HUES48 (cell line): Measurements from ENCODE around the gene PDE4D.
"Not testable (repeated sequence)": the region's sequence is repeated elsewhere in the genome, so short reads cannot be mapped to it uniquely, and the experiment has no call there.

ENCODE experiments used
- H3K27ac ChIP-seq: one replicate; pipeline ENCODE4 v1.7.0; 2013; ENCODE audit warnings: low read depth, low read length, inconsistent platforms
- H3K27me3 ChIP-seq: 2 replicates; pipeline ENCODE4 v1.6.1; 2013; ENCODE audit warnings: mild to moderate bottlenecking, low read length; ENCODE audit not compliant: control insufficient read depth, insufficient read depth
- H3K36me3 ChIP-seq: 2 replicates; pipeline ENCODE4 v1.6.1; 2013; ENCODE audit warnings: low read length; ENCODE audit not compliant: control insufficient read depth, insufficient read depth
- H3K4me1 ChIP-seq: 2 replicates; pipeline ENCODE4 v1.6.1; 2013; ENCODE audit warnings: mild to moderate bottlenecking, low read length; ENCODE audit not compliant: control insufficient read depth, insufficient read depth
- H3K4me3 ChIP-seq: 2 replicates; pipeline ENCODE4 v1.5.1; 2013; ENCODE audit warnings: mild to moderate bottlenecking, low read depth, low read length
- H3K9ac ChIP-seq: 2 replicates; pipeline ENCODE4 v1.6.1; 2013; ENCODE audit warnings: mild to moderate bottlenecking, low read depth, low read length, moderate library complexity
- H3K9me3 ChIP-seq: 2 replicates; pipeline ENCODE4 v1.6.1; 2013; ENCODE audit warnings: low read length; ENCODE audit not compliant: control insufficient read depth, insufficient read depth

The PDE4D gene

DNA sequence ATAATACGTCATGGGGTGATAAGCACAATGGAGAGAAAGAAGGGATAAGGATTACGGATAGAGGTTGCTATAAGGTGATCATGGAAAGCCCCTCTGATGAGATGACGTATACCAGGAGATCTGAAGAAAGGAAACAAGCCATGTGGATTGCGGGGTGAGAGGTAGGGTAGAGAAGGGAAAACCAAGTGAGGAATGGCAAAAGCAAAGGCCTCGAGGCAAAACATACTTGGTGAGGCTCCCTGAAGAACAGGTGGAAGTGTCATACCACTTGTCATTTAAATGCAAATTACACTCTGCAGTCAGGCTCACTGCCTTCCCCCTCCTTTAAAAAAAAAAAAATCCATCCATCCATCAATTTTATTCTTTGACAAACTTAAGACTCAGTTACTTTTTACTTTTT, 889.9 kb downstream of the PDE4D start:
- peak overlapping the region; percentile 2; the same call in 1 of the 2 replicates for H3K4me3 ChIP-seq
- H3K9ac ChIP-seq = no peak overlapping the region
- H3K27me3 ChIP-seq = no peaks in the 10 kb centered on the region
- H3K27ac ChIP-seq = peak overlapping the region; percentile 61
- H3K4me1 ChIP-seq = peaks cover 52% of the 10 kb centered on the region
- no peaks in the 10 kb centered on the region for H3K36me3 ChIP-seq
- H3K9me3 ChIP-seq = no peaks in the 10 kb centered on the region

DNA sequence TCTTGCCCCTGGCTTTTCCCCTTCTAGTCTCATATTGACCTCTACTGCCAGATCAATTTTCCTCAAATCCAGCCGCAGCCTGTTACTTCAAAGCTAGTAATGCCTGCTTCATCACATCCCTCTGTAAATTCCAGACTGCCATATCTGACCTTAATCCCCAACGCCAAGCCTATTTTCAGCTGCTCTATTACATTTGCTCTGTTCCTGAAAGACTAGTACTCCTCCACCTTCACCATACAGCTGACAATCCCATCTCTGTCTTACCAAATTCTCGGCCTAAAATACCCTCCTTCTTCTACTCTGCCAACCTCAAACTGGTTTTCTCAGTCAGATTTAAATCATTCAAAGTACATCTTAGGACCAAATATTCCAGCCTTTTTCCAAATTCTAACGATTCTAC, 890.4 kb downstream of the PDE4D start:
- H3K4me3 ChIP-seq = peak overlapping the region; percentile 2; the same call in 1 of the 2 replicates
- H3K27me3 ChIP-seq = no peaks in the 10 kb centered on the region
- H3K9ac ChIP-seq = no peak overlapping the region
- peak overlapping the region; percentile 61 for H3K27ac ChIP-seq
- no peaks in the 10 kb centered on the region for H3K9me3 ChIP-seq
- H3K4me1 ChIP-seq = peaks cover 57% of the 10 kb centered on the region
- H3K36me3 ChIP-seq = no peaks in the 10 kb centered on the region

DNA sequence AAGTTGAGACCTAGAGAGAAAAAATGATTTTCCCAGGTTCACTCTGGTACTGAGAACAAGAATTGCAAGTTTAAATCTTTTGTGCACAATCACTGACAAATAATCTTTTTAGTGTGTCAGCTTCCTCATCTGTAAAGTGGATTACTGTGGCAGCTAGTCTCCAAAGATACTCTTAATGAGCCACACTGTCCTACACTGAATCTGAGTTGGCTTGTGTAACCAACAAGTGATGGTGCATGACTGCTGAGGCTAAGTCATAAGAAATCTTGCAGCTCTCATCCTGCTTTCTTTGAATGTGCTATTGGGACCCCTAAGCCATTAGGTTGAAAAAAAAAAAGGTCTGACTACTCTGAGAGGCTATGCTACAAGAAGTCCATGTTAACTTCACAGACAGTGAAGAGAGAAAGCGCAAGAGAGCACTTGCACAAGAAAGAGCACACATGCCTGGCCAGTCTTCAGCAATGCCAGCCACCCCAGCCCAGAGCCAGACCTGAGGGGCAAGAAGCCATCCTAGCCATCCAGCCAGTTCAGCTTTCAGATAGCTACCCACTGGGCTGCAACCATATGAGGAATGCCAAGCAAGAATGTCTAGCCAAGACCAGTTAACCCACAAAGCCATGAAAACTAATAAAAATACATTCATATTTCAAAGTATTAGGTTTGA, 891.2 kb downstream of the PDE4D start:
- Histone ChIP-seq H3K9me3 (no peaks in the 10 kb centered on the region), H3K4me3 (no peak overlapping the region), H3K27ac (no peak overlapping the region), H3K36me3 (no peaks in the 10 kb centered on the region), H3K9ac (no peak overlapping the region), H3K27me3 (no peaks in the 10 kb centered on the region), H3K4me1 (peaks cover 58% of the 10 kb centered on the region)

DNA sequence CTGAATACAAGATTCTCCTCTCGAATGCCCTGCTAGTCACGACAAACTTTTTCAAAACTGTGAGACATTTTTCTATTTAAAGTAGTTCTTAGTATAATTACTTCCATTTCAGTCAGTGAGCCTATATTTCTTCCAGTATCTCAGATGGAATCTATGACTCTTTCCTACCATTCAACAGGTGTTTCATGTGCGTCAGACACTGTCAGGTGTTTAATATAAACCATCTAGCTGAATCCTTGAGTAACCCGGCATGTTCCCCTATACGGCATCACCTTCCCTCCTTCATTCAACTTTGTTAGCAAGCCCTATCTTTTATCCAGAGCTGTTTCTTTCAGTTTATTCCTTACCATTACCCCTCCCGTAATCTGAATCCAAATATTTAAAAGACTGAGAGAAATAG, 891.8 kb downstream of the PDE4D start:
- Histone ChIP-seq H3K9ac (no peak overlapping the region), H3K4me1 (peaks cover 57% of the 10 kb centered on the region), H3K27me3 (no peaks in the 10 kb centered on the region), H3K9me3 (no peaks in the 10 kb centered on the region), H3K27ac (no peak overlapping the region), H3K36me3 (no peaks in the 10 kb centered on the region), H3K4me3 (no peak overlapping the region)

DNA sequence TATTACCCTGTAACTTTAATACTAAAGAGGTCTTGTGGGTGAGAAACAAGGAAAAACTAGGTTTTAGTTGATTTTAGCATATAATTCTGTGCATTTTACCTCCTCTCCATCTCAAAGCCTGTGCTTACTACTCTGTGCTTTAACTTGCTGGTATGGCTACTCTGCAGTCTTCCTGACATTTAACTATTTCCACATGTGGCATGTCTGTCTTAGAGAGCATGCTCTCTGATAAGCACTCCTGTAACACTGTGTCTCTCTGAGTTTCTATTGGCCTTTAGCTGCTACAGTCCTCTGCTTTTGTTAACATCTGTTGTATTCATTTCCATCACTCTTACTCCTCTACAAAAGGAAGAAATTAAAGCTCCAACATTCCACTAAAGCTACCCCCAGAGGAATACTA, 892.4 kb downstream of the PDE4D start:
- Histone ChIP-seq H3K4me1 (peaks cover 57% of the 10 kb centered on the region), H3K9ac (no peak overlapping the region), H3K4me3 (no peak overlapping the region), H3K27me3 (no peaks in the 10 kb centered on the region), H3K36me3 (no peaks in the 10 kb centered on the region), H3K27ac (no peak overlapping the region), H3K9me3 (no peaks in the 10 kb centered on the region)

DNA sequence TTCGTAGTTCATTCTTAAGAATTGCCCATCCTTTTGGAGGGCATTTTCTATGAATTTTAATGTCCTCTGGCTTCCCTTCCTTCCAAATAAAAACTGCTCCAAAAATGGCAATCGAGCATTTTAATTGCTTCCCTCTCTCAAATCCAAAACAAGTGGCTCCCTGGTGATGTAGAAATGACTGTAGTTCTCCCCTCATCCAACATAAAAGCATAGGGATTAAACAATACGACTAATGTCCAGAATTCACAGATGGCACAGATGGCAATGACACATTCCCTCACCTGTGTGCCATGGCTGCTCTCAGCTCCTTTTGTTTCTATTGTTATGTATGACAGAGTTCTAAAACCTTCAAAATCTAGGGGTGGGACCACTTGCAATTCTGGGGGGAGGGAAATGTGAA, 893.3 kb downstream of the PDE4D start:
- Histone ChIP-seq H3K27me3 (no peaks in the 10 kb centered on the region), H3K36me3 (no peaks in the 10 kb centered on the region), H3K4me3 (no peak overlapping the region), H3K4me1 (peaks cover 57% of the 10 kb centered on the region), H3K27ac (no peak overlapping the region), H3K9me3 (no peaks in the 10 kb centered on the region), H3K9ac (no peak overlapping the region)

DNA sequence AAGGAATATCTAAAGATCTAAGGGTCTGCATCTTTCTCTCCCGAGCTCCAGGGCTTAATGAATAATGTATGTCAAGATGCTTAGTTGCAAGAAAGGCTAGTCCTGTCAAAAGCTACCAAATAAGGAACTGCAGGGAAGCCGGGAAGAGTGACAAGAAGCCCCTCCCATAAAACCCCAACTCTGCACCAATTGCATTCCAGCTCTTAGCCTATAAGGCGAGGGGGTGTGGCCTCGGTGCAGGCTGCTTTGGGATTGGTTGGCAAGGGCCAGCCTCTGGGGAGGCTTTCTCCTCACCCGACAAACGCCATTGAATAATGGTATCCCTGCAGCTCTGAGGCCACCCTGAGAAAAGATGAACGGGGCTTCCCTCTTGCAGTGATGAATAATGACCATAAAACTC, 893.7 kb downstream of the PDE4D start:
- Histone ChIP-seq H3K9ac (no peak overlapping the region), H3K9me3 (no peaks in the 10 kb centered on the region), H3K4me3 (no peak overlapping the region), H3K36me3 (no peaks in the 10 kb centered on the region), H3K27me3 (no peaks in the 10 kb centered on the region), H3K27ac (peak overlapping the region; percentile 5), H3K4me1 (peaks cover 60% of the 10 kb centered on the region)

DNA sequence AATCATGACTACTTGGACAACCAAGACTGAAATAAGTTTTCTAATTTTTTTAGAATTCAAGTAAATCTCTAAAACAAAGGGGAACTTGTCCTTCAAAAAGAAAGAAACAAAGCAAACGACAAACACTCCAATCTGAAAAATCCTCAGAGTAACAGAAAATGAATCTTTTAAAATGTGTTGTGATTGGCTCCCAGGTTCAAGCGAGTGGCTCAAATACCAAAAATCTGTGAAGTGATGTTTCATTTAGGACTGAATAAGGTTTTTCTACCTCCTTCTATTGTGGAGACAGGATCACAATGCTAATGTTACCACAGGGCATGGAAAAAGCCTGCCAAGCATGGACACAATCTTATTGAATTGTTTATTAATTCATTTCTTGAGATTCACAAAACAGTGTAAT, 895.0 kb downstream of the PDE4D start:
- peaks cover 62% of the 10 kb centered on the region for H3K4me1 ChIP-seq
- no peaks in the 10 kb centered on the region for H3K27me3 ChIP-seq
- no peaks in the 10 kb centered on the region for H3K9me3 ChIP-seq
- no peak overlapping the region for H3K27ac ChIP-seq
- H3K36me3 ChIP-seq = no peaks in the 10 kb centered on the region
- no peak overlapping the region for H3K9ac ChIP-seq
- H3K4me3 ChIP-seq = no peak overlapping the region

DNA sequence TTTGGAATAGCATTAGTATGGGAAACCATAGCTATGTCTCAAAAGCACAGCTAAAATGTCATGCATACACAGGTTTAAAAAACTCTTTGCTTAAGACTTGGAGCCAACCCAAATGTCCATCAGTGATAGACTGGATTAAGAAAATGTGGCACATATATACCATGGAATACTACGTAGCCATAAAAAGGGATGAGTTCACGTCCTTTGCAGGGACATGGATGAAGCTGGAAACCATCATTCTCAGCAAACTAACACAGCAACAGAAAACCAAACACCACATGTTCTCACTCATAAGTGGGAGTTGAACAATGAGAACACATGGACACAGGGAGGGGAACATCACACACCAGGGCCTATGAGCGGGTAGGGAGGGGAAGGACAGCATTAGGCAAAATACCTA, 897.7 kb downstream of the PDE4D start:
- not testable (repeated sequence) for H3K9me3 ChIP-seq, H3K27me3 ChIP-seq, H3K4me3 ChIP-seq, H3K27ac ChIP-seq, H3K36me3 ChIP-seq, H3K9ac ChIP-seq
- peaks cover 38% of the 10 kb centered on the region for H3K4me1 ChIP-seq

DNA sequence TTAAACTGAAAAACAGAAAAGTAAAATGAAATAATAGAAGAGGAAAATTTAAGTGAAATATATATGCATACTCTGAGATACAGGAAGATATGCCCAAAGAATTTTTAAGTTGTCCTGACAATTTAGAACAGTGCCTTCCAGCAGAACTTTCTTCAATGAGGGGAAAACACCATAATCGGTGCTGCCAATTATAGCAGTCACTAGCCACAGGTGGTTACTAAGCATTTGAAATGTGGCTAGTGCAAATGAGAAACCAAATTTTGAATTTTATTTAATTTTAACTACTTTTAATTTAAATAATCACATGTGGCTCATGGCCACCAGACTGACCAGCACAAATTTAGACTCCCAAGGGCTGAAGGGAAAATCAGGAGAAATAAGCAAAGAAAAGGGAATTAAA, 900.1 kb downstream of the PDE4D start:
- no peak overlapping the region for H3K9ac ChIP-seq

DNA sequence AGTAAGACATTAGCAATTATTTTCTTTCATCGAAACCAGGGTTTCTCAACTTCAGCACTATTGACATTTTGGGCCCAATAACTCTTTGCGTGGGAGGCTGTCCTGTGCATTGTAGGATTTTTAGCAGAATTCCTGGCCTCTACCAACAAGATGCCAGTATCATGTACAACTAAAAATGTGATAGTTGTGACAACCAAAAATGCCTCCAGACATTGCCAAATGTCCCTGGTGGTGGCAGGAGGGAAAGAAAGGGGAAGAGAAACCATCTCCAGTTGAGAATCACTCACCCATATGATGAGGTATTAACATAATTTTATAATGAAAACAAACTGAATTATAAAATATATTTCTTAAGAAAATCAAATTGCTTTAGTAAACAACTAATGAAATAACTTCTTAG, 904.6 kb downstream of the PDE4D start:
- Histone ChIP-seq H3K27ac (no peak overlapping the region), H3K9me3 (no peaks in the 10 kb centered on the region), H3K4me3 (no peak overlapping the region), H3K27me3 (no peaks in the 10 kb centered on the region), H3K4me1 (peaks cover 7% of the 10 kb centered on the region), H3K36me3 (no peaks in the 10 kb centered on the region), H3K9ac (no peak overlapping the region)

More for the DNA sequence above, 900.1 kb downstream of the PDE4D start:
- H3K4me3 ChIP-seq = no peak overlapping the region
- no peaks in the 10 kb centered on the region for H3K36me3 ChIP-seq
- no peaks in the 10 kb centered on the region for H3K9me3 ChIP-seq
- H3K27me3 ChIP-seq = no peaks in the 10 kb centered on the region
- H3K27ac ChIP-seq = no peak overlapping the region
- peaks cover 24% of the 10 kb centered on the region for H3K4me1 ChIP-seq
